TTC549 (cell line): Measurements from ENCODE around the gene SLC35G3.
"Not testable (repeated sequence)": the region's sequence is repeated elsewhere in the genome, so short reads cannot be mapped to it uniquely, and the experiment has no call there.

Experiments used
- FAIRE-seq: peaks from 2 replicates; lab custom pipeline; 2012; peaks lifted over from hg19 to GRCh38; lab: Jason Lieb, UNC

Gene SLC35G3

DNA sequence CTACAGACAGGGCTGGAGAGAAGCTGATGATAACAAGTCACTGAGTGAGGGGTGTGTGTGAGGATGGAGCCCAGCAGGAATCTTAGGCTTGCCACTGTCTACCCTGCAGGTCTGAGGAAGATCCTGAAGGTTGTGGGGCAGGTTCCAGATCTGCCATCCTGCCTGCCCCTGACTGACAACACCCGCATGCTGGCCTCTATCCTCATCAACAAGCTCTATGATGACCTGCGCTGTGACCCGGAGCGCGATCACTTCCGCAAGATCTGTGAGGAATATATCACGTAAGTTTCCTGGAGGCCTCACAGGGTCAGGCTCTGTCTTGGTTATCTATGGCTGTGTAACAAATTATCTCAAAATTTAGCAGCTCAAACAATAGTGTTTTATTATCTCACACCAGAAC, 30.3 kb downstream of the SLC35G3 start:
- no peak for FAIRE-seq

DNA sequence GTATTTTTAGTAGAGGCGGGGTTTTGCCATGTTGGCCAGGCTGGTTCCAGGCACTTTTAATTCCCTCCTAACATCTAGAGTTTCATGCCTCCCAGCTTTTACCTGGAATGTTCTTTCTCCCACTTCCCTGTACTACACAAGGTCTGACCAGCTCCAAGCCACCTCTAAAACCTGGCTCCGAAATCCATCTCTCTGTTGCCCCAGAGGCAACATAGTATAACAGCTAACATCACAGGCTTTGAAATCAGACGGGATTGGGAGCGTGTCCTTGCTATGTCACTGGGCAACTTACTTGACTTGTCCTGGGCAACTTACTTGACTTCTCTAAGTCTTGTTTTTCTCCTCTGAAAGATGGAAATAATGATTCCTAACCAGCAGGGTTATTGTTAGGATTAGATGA, 31.4 kb downstream of the SLC35G3 start:
- no peak for FAIRE-seq

DNA sequence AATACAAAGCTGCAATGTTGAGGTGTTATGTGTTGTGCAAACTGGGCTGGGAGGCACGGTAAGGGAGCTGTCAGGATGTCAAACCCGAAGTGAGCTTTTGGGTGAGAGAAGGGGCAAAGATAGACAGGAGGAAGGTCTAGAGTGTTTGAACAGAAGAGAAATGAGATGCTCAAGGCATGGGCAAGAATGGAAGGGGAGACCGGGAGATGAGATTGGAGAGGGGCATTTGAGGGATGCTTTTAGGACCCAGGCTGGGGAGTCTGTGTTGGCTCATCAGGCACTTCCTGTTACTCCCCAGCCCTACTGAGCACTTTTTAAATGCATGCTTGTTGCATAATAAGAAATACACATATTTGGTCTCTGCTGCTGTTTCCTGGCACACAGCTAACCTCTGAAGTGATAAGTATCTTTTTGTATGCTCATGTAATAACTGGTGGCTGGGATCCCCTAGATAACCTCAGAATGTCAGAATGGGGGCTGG, 32.9 kb downstream of the SLC35G3 start:
- no peak for FAIRE-seq

DNA sequence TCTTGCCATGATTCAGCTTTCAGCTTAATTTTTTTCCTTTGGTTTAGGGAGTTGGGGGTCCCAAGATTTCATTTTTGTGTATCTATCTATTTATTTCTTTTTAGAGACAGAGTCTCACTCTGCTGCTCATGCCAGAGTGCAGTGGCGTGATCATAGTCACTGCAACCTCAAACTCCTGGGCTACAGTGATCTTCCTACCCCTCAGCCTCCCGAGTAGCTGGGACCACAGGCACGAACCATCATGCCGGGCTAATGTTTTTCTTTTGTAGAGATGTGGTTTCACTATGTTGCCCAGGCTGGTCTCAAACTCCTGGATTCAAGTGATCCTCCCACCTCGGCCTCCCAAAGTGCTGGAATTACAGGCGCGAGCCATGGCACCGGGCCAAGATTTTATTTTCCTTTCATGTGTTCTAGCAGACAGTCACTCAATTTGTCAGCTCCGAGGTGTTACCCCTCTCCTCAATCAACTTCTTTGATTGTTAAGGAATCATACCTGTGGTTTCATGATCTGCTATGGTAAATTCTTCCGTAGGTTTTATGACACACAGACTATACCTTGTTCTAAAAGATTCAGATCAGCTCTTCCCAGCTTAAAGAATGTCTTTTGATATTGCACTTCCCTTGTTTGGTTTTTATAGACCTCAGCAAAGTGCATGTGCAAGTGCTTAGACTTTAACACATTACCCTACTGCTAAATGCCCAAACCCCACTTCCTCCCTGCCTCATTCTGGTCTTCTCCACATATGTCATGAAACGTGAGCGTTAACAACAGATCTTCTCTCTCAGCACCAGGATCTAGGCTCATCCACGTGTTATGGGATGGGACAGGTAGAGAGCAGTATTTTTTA, 33.6 kb downstream of the SLC35G3 start:
- no peak for FAIRE-seq

DNA sequence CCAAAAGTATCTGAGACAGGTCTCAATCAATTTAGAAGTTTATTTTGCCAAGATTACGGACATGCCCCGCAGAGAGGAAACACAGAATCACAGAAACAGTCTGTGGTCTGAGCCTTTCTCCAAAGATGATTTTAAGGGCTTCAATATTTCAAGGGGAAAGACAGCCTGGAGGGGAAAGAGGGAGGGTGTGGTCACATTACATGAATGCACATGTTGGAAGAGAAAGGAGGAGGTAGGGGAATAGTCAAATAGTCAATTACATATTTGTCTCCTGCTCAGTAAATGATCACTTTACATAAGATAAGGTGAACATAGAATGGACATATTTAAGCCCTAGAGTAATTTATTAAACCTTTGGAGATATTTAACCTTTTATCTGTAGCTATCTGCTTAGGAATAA, 34.3 kb downstream of the SLC35G3 start:
- FAIRE-seq: no peak

DNA sequence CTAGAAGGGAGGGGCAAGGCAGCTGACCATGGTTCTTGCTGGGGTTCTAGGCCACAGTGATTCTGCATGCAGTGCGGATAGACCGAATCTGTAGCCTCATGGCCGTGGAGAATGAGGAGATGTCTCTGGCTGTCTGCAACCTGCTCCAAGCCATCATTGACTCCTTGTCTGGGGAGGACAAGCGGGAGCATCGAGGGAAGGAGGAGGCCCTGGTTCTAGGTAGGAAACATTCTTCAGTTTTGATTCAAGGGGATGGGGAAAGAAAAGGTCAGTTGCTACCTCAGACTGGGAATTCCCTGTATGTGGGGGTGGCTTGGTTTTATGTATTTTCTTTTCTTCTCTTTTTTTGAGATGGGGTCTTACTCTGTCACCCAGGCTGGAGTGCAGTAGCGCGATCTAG, 38.9 kb downstream of the SLC35G3 start:
- no peak for FAIRE-seq

DNA sequence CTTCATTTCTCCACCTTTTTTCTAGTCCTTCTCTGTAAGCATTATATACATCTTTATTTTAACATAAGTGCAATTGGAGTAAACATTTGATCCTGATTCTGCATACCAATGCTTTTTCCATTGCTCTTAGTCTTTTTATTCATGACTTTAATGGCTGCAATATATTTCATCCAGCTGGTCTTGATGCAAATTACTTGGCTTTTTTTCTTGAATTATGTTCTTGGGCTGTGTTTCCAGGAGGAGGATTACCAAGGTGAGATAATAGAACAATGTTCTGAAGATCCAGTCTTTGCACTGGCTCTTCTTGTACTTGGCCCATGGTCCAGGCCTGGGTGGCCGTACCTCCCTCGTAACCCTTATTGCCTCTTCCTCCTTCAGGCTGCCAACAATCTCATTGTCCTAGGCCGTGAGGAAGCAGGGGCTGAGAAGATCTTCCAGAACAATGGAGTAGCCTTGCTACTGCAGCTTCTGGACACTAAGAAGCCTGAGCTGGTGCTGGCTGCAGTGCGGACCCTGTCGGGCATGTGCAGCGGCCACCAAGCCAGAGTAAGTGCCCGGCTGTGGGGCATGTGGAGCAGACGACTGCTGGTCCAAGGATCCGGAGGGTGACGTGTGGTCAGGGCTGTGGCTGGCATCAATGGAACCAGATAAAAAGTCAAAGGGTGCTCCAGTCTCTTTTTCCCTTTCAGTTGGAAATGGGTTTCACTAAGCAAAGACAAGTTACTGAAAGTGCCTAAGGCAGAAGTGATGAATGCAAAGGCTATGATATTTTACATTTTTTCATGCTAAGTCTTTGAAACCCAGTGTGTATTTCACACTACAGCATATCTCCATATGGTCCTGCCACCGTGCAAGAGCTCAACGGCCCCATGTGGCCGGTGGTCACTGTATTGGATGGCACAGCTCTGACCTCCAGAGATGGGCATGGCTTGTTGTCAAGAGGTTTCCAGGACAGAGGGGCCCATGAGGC, 39.7 kb downstream of the SLC35G3 start:
- FAIRE-seq: no peak

DNA sequence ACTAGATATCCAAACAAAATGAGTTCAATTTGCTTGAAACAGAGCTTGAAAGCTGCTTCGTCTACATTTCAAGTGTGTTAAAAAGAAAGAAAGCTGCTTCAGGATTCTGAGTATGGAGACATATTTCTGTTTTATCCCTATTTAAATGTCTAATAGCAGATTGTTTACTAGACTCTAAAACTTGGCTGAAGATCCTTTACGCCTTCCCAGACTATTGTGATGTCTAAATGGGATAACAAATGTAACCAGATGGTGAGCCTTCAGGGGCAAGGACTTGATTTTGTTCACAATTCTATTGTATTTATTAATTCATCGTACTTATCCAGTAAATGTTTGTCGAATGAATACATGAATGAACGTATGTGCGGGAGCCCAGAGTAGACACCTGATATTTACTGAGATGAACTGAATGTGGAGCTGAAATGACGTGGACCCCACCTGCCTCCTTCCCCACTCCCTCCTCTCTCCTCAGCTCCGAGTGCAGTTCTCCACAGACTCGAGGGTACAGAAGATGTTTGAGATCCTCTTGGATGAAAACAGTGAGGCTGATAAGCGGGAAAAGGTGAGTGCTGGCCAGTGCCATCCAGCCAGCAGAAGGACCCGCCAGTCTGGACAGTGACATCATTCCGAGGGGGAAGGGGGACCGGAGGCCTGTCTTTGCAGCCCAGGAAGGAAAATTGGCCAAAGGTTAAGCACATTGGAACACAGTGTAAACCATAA, 41.6 kb downstream of the SLC35G3 start:
- FAIRE-seq: no peak

DNA sequence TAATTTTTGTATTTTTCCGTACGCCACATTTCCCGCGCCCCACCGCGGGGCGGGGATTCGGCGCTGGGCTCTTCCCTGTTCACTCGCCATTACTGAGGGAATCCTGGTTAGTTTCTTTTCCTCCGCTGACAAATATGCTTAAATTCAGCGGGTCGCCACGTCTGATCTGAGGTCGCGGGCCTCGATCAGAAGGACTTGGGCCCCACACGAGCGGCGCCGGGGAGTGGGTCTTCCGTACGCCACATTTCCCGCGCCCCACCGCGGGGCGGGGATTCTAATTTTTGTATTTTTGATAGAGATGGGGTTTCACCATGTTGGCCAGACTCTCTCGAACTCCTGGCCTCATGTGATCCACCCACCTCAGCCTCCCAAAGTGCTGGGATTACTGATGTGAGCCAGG, 43.1 kb downstream of the SLC35G3 start:
- not testable (repeated sequence) for FAIRE-seq

DNA sequence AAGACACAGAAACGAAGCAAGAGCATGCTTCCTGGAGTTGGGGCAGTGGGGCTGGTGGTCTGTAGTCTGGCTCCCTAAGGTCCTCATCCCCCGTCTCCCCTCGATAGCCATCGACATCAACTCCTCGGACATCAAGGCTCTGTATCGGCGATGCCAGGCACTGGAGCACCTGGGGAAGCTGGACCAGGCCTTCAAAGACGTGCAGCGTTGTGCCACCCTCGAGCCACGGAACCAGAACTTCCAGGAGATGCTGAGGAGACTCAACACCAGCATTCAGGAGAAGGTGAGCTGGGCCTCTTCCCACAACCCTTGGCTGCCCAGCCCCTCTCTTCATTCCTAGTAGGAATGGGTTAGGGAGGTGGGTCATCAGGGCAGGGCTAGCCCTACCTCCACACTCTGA, 44.3 kb downstream of the SLC35G3 start:
- no peak for FAIRE-seq

DNA sequence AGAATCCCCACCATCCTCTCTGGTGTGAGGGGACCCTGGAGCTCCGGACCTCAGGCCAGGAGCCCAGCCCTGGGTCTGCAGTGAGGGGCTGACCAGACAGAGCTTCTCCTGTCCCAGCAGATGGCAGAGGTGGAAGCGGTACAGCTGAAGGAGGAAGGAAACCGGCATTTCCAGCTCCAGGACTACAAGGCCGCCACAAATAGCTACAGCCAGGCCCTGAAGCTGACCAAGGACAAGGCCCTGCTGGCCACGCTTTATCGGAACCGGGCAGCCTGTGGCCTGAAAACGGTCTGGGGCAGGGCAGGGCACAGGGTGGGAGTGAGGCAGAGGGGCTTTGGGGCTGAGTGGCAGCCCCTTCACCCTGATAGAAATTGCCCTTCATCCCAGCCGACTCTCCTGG, 46.0 kb downstream of the SLC35G3 start:
- FAIRE-seq: no peak

DNA sequence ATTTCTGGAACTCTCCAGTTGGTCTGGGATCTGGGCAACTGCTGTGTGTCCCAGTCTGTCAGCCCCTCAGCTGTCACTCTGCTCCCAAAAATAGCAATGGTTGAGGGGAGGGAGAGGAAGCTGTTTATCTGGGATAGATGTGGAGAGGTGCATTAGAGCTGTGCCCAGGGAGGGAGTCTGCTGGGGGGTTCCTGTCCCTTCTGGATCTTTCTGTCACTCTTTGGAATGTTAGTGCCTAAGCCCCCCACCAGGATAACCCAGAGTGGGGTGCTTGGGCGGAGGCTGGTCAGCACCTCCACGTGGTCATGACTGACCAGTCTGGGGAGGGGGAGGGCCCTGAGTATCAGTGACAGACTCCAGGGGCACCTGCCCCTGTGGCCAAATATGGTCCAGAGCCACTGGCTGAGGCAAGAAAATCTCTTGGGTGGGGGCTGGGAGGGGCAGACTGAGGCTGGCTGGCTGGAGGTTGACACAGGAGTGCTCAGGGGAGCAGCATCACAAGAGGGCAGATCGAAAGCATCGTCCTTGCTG, 46.8 kb downstream of the SLC35G3 start, which contains the start of gene UNC45B:
Gene UNC45B, plus strand, starts transcription at position 443 of the 531 bp plus-strand sequence. CDS start 447 bp downstream, outside the sequence.
- FAIRE-seq: no peak

DNA sequence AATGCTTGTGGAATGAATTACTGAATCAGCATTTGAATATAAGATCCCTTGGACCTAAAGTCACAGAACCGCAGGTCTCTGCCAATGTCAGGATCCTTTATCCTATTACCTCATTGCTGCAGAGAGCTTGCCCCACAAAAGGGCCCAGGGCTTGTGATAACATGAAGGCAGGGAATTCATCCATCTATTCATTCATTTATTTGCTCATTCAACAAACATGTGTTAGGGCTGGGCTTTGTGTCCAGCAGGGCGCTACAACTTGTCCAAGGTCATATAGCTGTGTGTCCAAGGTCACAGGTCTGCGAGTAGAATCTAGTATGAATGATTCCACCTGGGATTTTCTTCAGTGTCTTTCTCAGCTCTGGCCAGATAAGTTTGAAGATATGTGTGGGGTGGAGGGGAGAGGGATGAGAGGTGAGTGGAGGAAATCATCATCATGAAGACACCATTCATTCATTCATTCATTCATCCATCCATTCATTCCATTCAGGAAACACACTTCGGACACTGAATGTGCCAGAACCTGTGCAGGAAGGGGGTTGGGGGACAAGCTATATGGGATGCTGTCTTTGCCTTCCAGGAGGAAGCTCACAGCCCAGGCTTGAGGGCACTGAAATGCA, 47.9 kb downstream of the SLC35G3 start:
- FAIRE-seq: no peak

DNA sequence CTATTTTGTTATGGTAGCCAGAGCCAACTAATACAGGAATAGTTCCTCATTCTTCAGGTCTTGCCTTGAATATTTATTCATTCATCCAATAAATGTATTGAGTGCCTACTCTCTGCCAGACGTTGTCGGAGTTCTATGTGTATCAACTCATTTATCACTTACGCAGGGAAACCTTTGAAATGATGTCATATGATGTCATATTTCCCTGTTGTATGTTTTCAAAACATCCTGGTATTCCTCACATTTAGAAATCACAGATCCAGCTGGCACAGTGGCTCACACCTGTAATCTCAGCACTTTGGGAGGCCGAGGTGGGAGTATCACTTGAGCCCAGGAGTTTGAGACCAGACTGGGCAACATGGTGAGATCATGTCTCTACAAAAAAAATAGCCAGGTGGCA, 49.4 kb downstream of the SLC35G3 start:
- no peak for FAIRE-seq
